ENCODE results near the gene KRTAP4-5. TPM values are rescaled to one million over a fixed set of nuclear protein-coding genes. Genes with fewer than 3 reads are reported as not detected.
"Not testable (repeated sequence)": the region's sequence is repeated elsewhere in the genome, so short reads cannot be mapped to it uniquely, and the experiment has no call there.

The KRTAP4-5 gene
- total RNA-seq, 4 donors from 2014 or later = not detected

DNA sequence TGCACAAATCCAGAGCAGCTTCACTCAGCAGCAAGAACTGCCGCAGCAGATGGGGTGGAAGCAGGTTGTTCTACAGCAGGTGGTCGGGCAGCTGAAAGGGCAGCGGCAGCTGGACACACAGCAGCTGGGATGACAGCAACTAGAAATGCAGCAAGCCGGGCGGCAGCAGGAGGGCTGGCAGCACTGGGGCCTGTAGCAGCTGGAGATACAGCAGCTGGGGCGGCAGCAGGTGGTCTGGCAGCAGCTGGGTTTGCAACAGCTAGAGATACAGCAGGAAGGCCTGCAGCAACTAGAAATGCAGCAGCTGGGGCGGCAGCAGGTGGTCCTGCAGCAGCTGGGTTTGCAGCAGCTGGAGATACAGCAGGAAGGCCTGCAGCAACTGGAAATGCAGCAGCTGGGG, 17.9 kb upstream of the KRTAP4-5 start:
- Histone ChIP-seq H3K4me3 (no peak overlapping the region), H3K9me3 (no peaks in the 10 kb centered on the region), H3K4me1 (no peaks in the 10 kb centered on the region), H3K27me3 (no peaks in the 10 kb centered on the region), H3K36me3 (no peaks in the 10 kb centered on the region), H3K27ac (no peak overlapping the region)
- 88 to 100% methylated on average over 1 to 7 of the region's 7 CpGs for WGBS, 2 donors (ENCODE audit: low coverage in 1 of 2)
- DNase-seq = no peak
- intact Hi-C loops (cut with DNase I; ENCODE audit: low total_unique reads) (no loop called here), in situ Hi-C loops (cut with MboI; ENCODE audit: low pct_ligation_motif_present in 1 of 4, low pct_unique_long_range_greater_than_20kb in 1 of 4, low sequenced_read_pairs in 3 of 4) (no loop called here)
- TF ChIP-seq POLR2AphosphoS5 (IDR thresholded peaks at IDR 0.05) (no peak), EP300 (IDR thresholded peaks at IDR 0.05; ENCODE audit: low read depth) (no peak), POLR2A (IDR thresholded peaks at IDR 0.05) (no peak)
- TF ChIP-seq, protein P1, sequence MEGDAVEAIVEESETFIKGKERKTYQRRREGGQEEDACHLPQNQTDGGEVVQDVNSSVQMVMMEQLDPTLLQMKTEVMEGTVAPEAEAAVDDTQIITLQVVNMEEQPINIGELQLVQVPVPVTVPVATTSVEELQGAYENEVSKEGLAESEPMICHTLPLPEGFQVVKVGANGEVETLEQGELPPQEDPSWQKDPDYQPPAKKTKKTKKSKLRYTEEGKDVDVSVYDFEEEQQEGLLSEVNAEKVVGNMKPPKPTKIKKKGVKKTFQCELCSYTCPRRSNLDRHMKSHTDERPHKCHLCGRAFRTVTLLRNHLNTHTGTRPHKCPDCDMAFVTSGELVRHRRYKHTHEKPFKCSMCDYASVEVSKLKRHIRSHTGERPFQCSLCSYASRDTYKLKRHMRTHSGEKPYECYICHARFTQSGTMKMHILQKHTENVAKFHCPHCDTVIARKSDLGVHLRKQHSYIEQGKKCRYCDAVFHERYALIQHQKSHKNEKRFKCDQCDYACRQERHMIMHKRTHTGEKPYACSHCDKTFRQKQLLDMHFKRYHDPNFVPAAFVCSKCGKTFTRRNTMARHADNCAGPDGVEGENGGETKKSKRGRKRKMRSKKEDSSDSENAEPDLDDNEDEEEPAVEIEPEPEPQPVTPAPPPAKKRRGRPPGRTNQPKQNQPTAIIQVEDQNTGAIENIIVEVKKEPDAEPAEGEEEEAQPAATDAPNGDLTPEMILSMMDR (IDR thresholded peaks at IDR 0.05) = no peak

DNA sequence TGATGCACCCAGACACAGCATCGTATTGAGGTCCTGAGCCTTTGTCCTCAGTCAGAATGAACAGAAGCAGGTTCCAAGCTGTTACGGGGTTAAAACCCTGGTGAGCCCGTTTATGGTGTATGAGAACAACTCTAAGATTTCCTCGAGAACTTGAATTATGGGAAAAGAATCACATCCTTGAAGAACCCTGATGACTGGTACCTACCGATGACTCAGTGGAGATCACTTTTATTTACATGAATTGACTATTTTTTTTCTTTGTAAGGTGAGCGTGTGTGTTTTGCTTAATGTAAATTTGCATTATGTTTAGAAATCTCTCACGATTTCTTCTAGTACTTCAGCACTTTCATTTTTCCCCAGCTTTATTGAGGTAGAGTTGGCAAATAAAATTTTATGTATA, 14.2 kb upstream of the KRTAP4-5 start:
- no peaks in the 10 kb centered on the region for H3K27me3 ChIP-seq
- no peak overlapping the region for H3K4me3 ChIP-seq
- no peaks in the 10 kb centered on the region for H3K4me1 ChIP-seq
- WGBS, 2 donors (ENCODE audit: low coverage in 1 of 2) = 63 to 65% methylated on average over 4 to 7 of the region's 7 CpGs
- no peak for TF ChIP-seq POLR2A (IDR thresholded peaks at IDR 0.05)
- TF ChIP-seq POLR2AphosphoS5 (IDR thresholded peaks at IDR 0.05) = no peak
- TF ChIP-seq EP300 (IDR thresholded peaks at IDR 0.05; ENCODE audit: low read depth) = no peak
- TF ChIP-seq, protein P1 (IDR thresholded peaks at IDR 0.05) = no peak
- in situ Hi-C loops (cut with MboI; ENCODE audit: low pct_ligation_motif_present in 1 of 4, low pct_unique_long_range_greater_than_20kb in 1 of 4, low sequenced_read_pairs in 3 of 4) (no loop called here), intact Hi-C loops (cut with DNase I; ENCODE audit: low total_unique reads) (no loop called here)
- no peak overlapping the region for H3K27ac ChIP-seq
- no peaks in the 10 kb centered on the region for H3K36me3 ChIP-seq
- H3K9me3 ChIP-seq = no peaks in the 10 kb centered on the region
- no peak for DNase-seq

- no peaks in the 10 kb centered on the region for H3K4me1 ChIP-seq
- intact Hi-C loops (cut with DNase I; ENCODE audit: low total_unique reads) (no loop called here), in situ Hi-C loops (cut with MboI; ENCODE audit: low pct_ligation_motif_present in 1 of 4, low pct_unique_long_range_greater_than_20kb in 1 of 4, low sequenced_read_pairs in 3 of 4) (no loop called here)
- H3K27me3 ChIP-seq = peaks cover 14% of the 10 kb centered on the region
- no peak for DNase-seq
- H3K36me3 ChIP-seq = no peaks in the 10 kb centered on the region
- no peaks in the 10 kb centered on the region for H3K9me3 ChIP-seq
- 100% methylated on average over 1 of the region's 1 CpG; no CpG with 5 or more reads in 1 of the 2 donors for WGBS, 2 donors (ENCODE audit: low coverage in 1 of 2)
- no peak for TF ChIP-seq POLR2AphosphoS5 (IDR thresholded peaks at IDR 0.05)
- no peak for TF ChIP-seq EP300 (IDR thresholded peaks at IDR 0.05; ENCODE audit: low read depth)
- TF ChIP-seq, protein P1 (IDR thresholded peaks at IDR 0.05) = no peak
- no peak for TF ChIP-seq POLR2A (IDR thresholded peaks at IDR 0.05)
- no peak within 1 kb of the TSS for H3K27ac ChIP-seq
- H3K4me3 ChIP-seq = no peak within 1 kb of the TSS
Measured at GRCh38 chr17:41160648-41161047, 11.0 kb upstream of the KRTAP4-5 start, which contains the start of gene KRTAP4-4. TSS of gene KRTAP4-4 (minus strand) at chr17:41160748. CDS start at chr17:41160691, 57 bp downstream.

GRCh38 chr17:41160190-41160589, 10.6 kb upstream of the KRTAP4-5 start:
- H3K9me3 ChIP-seq; H3K4me1 ChIP-seq; intact Hi-C loops (cut with DNase I; ENCODE audit: low total_unique reads); DNase-seq; H3K36me3 ChIP-seq; in situ Hi-C loops (cut with MboI; ENCODE audit: low pct_ligation_motif_present in 1 of 4, low pct_unique_long_range_greater_than_20kb in 1 of 4, low sequenced_read_pairs in 3 of 4); H3K27ac ChIP-seq; H3K4me3 ChIP-seq: not testable (repeated sequence)
- H3K27me3 ChIP-seq = peaks cover 18% of the 10 kb centered on the region
- 97% methylated on average over 3 of the region's 3 CpGs; no CpG with 5 or more reads in 1 of the 2 donors for WGBS, 2 donors (ENCODE audit: low coverage in 1 of 2)

GRCh38 chr17:41153856-41154255, 4.2 kb upstream of the KRTAP4-5 start:
- intact Hi-C loops (cut with DNase I; ENCODE audit: low total_unique reads) (no loop called here), in situ Hi-C loops (cut with MboI; ENCODE audit: low pct_ligation_motif_present in 1 of 4, low pct_unique_long_range_greater_than_20kb in 1 of 4, low sequenced_read_pairs in 3 of 4) (no loop called here)
- no peaks in the 10 kb centered on the region for H3K4me1 ChIP-seq
- H3K27ac ChIP-seq = no peak overlapping the region
- peaks cover 34% of the 10 kb centered on the region for H3K27me3 ChIP-seq
- H3K36me3 ChIP-seq = no peaks in the 10 kb centered on the region
- no peak overlapping the region for H3K4me3 ChIP-seq
- DNase-seq = no peak
- WGBS, 2 donors (ENCODE audit: low coverage in 1 of 2) = 17% methylated on average over 2 of the region's 2 CpGs; no CpG with 5 or more reads in 1 of the 2 donors
- no peaks in the 10 kb centered on the region for H3K9me3 ChIP-seq
- TF ChIP-seq EP300 (IDR thresholded peaks at IDR 0.05; ENCODE audit: low read depth) = no peak
- no peak for TF ChIP-seq POLR2AphosphoS5 (IDR thresholded peaks at IDR 0.05)
- TF ChIP-seq POLR2A (IDR thresholded peaks at IDR 0.05) = no peak
- TF ChIP-seq, protein P1 (IDR thresholded peaks at IDR 0.05) = no peak
